KG1 (cell line): Measurements from ENCODE around the gene TTC7B.
A peak's percentile ranks its signal among the peaks of the same experiment; 100 is the strongest.
"Not testable (repeated sequence)": the region's sequence is repeated elsewhere in the genome, so short reads cannot be mapped to it uniquely, and the experiment has no call there.

Experiments
- DNase-seq: peaks from one replicate; lab custom pipeline; 2025; lab: John Stamatoyannopoulos, UW

TTC7B gene

DNA sequence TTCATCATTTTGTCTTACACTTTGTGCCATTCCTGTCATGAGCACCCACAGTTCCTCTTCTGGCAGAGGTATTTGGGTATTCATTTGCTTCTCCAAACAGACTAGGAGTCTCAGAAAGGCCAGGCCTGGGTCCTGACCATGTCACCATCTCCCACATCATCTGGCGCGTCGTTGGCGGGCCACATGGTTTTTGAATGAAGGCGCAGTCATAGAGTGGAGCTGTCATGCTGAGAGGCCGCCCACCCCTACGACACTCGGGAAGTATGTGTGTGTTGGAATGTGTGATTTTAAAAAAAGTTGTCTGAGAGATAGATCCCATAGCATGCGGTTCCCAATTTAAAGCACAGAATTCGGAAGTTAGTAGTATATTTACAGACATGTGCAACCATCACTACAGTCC, 15.6 kb upstream of the TTC7B start:
- no peak for DNase-seq

DNA sequence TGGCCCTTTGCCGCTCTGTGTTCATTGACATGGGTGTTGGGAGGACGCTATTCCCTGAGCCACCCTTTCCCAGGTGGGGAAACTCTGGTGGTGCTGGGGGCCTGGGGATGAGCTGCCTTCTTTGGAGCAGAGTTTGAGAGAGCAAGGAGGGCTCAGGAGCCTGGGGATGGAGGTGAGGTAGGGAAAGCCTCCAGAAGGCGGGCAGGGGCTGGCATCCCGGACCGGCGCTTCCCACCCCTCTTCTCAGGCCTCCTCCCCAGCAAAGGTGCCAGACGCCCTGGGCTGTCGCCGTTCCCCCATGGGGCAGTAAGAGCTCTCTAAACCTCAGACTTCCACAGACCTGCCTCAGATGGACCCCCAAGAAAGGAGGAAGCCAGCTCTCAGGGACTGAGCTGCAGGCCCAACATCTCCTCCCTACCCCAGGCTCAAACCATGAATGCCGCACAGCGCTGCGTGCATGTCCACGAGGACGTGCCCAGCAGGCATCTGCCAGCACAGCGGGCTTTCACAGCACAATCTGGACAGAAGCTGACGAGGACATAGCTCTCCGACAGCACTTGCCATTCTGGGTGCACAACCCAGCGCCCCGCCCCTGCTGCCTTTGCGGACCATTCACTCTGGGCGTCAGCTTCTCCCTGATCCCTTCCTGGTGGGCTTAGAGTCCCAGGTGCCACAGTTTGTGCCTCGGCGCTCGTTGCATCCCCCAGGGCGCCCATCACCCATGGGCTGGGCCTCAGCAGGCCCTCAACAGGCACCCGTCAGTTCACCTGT, 14.9 kb upstream of the TTC7B start:
- no peak for DNase-seq

DNA sequence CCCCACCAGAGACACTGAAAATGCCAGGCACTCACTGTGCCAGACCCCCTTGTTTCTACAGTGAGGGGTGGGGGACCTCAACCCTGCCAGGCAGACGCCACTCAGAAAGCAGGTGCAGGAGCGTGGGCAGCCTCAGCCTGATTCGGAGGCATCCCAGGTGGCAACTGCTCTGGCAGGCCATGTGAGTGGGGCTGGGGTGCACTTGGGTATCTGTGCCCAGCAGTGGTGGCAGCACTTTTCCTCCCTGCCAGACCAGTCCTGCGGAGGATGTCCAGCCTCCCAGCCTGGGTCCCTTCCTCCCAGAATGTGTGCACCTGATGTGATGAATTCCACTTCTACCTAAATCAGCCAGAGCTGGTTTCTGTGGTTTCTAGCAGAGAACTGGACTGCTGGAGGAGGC, 13.4 kb upstream of the TTC7B start:
- no peak for DNase-seq

DNA sequence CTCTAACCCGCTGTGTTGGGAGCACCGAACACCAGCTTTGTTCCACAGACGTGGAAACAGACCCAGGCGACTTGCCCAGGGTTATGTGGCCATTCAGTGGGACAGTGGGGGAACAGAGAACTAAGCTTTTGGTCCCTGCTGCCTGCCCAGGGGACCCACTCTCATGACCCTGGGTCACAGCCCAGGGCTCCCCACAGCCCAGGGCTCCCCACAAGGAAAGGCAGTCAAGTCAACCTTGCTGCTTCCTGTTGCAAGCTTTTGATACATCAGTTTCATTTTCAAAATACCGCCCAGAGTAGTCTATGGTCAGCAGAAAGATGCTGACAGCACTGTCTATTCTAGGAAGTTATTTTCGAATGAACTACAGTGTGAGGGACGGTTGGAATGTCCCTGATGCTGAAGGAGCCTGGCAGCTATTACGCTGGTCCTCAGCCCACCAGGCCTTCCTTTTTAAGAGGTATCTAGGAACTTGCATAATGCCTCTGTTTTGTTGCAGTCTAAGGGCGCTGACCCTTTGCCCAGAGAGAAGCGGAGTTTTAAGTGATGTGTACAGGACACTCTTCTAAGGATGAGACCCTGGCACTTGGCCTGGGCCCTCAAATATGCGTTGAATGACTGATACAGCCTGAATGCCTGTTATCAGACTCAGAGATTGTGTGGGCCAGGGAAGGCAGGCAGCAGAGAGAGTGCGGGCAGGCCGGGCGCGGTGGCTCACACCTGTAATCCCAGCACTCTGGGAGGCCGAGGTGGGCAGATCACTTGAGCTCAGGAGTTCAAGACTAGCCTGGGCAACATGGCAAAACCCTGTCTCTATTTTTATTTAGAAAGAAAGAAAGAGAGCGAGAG, 12.6 kb upstream of the TTC7B start:
- no peak for DNase-seq

DNA sequence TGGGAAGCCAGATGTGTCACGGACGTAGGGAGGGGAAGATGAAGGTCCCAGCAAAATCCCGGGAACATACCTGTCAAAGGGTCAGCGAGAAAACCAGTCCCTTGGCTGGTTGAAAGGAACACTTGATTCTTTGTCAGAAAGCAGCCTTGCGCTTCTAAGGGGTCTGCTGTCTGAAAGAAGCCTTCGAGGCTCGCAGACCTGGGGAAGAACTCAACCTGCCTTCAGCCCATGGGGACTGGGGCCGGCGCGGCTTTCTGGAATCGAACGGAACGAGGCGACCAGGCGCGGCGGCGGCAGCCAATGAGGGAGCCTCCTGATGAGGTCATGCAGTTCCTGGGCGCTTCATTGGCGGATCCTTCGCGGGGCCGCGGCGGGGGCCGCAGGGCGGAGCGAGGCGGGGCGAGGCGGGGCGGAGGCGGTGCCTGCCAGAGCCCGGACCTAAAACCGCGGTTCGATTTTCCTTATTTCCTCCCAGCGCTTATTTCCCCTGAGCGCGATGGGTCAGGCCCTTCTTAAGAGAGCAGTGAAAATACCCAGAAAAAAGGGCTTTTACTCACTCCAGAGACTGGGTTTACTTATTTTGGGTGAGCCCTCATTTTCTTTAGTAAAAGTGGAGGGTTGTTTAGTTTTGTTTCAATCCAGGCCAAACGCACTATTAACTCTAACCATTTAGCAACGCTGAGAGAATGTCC, 11.8 kb upstream of the TTC7B start:
- peak; percentile 81 for DNase-seq

DNA sequence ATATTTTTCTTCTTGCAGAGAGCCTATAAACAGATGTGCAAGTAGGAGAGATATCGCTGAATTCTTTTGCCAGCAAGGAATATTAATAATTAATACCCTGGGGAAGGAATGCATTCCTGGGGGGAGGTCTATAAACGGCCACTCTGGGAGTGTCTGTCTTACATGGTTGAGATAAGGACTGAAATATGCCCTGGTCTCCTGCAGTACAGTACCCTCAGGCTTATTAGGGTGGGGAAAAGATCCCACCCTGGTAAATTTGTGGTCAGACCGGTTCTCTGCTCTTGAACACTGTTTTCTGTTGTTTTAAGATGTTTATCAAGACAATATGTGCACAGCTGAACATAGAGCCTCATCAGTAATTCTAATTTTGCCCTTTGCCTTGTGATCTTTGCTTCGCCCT, 7.3 kb upstream of the TTC7B start:
- not testable (repeated sequence) for DNase-seq

DNA sequence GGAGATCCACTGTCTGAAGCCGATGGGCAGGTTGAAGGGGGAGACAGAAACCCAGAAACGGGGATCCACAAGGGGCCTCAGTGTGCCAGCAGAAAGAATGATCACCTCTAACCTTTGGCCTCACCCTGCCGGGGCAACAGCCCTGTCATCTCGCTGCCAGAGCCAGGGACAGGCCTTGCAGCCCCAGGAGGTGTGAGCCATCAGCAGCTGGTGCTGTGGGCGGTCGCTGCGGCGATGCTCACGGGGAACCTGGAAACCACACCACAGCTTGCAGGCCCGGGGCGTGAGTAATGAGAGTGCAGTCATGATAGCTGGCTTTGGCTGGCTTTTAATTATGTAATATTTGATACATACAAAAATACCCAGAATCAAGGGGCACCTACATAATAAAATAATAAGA, 4.7 kb upstream of the TTC7B start:
- peak; percentile 20 for DNase-seq

DNA sequence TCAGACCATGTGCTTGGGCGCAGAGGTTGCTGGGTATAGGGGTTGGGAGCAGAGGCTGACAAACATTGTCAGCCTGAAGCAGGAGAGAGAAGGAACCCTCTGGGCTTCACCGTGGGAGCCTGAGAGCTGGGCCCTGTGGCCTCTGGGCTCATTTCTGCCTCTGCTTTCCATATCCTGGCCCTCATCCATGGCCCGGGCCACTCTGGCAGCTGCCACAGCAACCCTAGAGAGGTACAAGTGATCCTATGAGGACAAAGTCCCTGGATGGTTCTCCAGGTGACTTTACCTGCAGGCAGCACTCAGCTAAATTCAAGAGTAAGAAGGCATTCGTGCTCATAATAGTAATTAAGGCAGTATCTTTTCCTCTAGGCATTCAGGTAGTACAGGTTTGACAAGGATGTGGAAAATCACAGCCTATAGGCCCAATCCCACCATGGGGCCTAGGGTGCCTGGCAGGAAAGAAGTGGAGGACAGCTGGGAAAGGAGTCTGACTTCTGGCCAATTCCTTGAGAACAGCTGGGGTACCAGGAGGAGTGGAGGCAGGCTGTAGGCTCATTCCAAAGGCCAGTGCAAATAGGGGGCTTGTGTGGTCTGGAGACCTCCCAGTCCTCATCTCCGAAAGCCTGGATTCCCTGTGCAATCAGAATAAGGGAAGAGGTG, 3.6 kb upstream of the TTC7B start:
- no peak for DNase-seq

DNA sequence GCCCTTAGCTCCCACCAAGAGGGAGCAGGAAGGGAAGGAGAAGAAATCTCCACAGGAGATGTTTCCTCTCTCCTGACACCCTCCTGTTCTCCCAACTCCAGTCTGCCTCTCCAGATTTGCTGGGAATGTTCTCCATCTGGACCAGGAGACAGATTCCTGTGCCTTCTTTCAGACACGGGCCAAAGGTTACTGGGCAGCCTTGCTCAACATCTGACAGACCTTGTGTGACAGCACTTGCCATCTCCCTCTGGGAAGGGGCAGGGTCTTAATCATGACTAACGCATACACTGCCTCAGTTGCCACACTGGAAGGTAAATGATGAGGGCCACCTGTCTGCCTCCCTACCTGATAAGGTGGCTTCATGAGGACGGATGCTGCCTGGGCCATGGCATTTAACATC, 2.5 kb upstream of the TTC7B start:
- no peak for DNase-seq

DNA sequence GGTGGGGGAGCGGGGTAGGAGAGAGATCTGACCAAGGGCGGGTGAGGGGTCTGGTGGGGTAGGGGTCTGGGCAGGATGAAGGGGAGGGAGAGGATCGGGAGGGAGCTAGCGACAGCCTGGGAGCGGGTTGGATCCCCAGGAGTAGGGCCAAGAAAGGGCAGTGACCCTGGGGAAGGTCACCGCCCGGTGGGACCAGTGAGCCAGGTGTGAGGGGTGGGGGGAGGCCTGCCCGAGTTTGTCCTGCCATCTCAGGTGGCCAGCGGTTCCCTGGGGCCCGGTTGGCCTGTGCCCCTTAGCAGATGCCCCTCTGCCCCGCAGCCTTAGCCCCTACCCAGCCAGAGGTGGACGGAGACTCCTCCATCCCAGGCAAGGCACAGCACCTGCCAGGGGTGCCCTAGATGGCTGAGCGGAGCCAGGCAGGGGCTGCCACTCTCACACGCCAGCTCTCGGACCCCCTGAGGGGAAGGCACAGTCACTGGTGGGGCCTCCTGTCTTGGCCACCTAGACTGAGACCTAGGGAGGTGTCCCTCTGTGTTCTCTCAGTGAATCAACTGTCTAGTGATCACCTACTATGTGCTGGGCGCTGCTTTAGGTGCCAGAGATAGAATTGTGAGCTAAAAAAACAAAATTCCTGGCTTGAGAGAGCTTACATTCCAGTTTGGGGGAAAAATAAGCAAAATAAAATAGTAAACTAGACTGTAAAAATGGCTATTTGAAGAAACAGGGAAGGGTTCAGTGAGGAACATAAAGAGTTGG, 629 bp upstream of the TTC7B start:
- DNase-seq, result no peak

DNA sequence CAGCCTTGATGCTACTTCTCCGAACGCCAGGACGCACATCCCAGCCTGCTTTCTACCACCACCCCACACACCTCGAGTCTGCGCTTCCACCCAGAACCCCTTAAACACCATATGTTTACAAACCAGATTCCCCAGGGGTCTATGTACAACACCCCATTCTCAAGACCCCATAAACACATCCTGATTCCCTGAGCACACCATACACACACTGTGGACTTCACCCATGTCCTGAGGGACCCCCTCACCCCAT, 733 bp downstream of the TTC7B start:
- DNase-seq, result no peak

DNA sequence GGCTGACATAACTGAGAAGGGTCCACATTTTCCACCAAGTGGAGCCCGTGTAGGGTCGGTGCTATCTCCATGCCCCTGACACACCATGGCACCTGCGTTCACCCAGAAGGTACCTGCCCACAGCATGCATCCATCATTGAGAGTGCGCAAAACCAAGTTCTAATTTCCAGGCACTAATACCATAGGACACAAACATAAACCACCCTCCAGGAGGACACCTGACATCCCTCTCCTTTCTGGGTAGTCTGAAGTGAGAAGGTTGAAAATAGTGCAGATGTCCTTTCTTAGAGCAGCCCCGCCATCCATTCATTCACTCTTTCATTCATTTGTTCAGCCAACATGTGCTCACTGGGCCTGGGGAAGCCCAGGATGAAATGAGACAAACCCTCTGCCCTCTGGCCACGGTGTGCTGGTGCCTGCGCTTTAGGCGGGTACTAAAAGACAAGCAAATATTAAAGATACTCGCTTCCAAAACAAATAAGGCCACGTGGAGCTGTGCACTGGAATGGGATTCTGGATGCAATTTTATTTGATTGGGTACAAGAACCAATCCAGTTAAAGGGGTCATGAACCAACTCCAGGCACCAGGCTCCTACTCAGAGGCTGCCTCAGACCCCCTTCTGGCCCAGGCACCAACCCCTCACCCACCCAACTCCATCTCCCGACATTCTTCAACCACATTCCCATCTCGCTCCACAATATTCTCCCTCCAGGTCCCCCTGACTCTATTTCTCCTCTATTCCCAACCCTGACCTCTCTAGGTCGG, 1.2 kb downstream of the TTC7B start:
- no peak for DNase-seq

DNA sequence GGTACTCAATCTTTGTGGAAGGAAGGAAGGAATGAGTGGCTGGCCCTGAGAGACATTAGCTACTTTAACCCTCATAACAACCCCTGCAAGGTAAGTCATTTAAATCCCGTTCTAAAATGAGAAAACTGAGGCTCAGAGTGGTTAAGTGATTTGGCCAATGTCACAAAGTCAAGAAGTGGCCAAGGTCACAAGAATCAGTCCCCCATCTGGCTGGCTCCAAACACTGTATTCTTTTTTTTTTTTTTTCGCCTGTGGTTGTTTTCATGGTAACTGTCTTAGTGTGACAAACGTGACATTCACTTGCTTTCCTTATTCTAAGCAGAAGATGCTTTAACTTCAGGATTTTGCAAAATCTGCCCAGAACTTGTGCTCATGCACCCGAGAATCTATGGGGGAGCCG, 2.8 kb downstream of the TTC7B start:
- no peak for DNase-seq

DNA sequence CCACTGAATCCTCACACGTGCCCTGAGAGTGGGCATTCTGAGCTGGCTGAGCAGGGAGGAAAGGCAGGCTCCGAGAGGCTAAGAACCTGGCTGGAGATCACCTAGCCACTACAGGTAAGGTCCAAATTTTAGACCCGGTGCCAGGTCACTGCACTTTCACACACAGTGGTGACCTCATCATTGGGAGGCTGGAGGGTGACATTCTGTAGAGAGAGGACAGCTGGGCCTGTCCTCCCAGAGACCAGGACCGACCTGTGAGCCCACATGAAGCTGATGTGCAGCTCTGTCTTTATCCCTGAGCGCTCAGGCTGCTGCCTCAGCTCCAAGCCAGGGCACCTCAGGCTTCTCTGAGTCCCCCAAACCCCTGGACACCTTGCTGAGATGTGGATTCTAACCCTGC, 4.1 kb downstream of the TTC7B start:
- no peak for DNase-seq

DNA sequence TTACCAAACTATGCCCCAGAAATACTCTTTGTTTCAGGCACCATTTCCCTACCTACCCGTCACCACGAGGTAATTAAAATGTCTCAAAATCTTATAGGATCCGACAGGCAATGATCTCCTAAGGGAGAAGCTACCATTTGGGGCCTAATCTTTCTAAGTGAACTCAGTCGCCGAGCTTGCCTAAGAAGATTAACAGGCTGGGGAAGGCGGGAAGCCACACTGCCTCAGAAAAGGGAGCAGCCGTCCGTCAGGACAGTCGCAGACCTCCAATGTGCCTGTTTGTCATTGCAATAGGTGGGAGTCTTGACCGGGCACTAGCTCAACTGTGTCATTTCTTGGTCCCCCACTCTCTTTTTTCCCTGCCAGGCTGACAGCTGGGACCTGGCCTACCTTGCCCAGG, 4.6 kb downstream of the TTC7B start:
- DNase-seq, result no peak

DNA sequence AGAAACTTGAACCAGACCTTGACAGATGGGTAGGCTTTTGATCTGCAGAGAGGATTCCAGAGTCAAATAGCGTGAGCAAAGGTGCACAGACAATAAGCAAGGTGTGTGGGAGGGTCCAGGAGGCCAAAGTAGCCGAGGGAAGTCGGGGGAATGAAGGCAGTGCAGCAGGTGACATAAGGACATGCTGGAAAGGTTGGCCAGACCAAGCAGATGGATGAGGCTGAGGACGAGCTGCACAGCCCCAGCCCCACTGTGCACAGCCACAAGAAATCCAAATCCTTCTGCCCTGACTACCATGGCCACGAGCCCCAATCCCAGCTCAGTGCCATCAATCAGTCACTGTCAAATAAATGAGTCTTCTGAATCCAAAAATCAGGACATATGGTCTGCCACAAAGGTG, 5.4 kb downstream of the TTC7B start:
- no peak for DNase-seq

DNA sequence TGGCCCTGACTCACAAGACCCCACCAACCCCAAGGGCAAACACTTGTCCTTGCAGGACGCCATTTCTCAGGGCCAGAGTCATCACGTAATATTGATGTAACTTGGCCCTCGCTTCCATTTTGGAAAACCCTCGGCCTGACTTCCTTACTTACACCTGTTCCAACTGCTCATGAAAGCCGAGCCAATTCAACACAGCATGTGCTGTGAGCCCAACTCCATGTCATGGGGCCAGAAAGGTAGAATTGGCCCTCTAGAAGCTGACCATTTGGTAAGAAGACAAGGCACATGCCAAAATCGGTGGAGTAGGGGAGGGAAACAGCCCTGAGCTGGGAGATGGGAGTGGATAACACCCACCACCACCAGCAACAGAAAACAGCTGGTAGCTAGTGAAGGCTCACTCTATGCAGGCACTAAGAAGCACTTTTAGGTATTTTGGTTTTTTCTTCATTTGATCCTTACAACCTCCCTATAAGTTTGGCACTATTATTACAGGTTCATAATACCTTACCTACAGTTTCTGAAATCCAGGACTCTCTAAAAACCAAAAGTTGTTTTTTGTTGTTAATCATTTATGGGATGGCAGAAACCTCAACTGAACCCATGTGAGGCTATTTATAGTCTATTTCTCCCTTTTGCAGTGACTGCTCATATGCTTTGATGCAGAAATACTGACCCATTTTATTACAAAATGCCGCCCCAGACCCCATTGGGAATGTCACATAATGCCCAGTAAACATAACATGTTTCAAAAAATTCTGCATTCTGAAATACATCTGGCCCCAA, 6.5 kb downstream of the TTC7B start:
- DNase-seq, result no peak

DNA sequence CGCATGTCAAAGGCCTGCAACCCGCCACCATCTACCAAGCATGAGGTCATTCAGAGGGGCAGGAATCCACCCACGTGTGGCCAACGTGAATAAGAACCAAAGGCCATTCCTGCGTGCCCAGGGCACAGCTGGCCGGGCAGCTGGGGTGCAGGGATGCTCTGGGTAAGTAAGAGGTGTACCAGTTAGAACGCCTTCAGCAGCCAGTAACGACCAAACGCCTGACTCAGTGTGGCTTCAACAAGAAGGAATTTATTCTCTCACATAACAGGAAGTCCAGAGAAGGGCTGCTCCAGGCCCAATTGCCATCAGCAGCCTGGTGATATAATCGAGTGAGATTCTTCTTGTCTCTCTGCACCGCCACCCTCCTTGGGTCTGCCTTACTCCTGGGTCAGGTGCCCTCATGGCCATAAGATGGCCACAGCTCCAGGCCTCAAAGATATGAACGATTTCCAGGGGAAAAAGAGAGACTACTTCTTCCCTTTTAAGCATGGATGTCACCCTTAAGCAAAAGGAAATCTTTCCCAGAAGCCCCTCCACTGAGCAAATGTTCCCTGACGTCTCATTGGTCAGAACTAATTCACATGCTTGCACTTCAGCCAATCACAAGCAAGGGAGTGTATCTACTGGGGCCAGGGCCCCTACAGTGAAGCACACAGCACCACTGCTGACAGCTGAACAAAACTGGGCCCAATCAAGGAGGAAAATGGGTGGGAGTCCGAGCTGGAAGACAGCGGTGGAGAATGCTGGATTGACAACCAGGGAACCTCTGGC, 7.3 kb downstream of the TTC7B start:
- no peak for DNase-seq

DNA sequence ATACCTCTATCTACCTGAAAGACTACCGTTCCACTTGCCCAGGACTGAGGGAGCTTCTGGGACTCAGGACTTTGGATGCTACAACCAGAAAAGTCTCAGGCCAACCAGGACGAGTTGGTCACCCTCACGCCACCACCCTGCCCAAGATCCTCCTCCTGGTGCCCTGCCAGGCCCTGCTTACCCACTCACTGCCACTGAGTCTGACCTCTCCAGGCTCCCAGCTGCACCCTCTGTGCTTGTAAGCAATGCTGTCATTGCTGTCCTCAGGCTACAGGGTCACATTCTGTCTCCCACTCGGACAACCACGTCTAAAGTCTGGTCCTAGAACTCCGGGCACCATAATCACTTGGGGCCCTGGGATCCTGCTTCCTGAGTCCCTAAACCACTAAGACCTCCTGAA, 9.2 kb downstream of the TTC7B start:
- no peak for DNase-seq
